Bronchial epithelial cell (primary cell): ENCODE data around the gene AP4M1. TPM values are rescaled to one million over a fixed set of nuclear protein-coding genes. Genes with fewer than 3 reads are reported as not detected.

Experiments
- DNase-seq: peaks from one replicate; pipeline ENCODE4 v3.0.0-alpha.2; 2010; ENCODE audit warnings: low read depth
- FAIRE-seq: peaks from 2 replicates; lab custom pipeline; 2011; peaks lifted over from hg19 to GRCh38; lab: Jason Lieb, UNC
- H3K27me3 ChIP-seq: 2 replicates; pipeline ENCODE4 v1.5.1; 2011; ENCODE audit warnings: low read length; ENCODE audit not compliant: control insufficient read depth, insufficient read depth
- H3K36me3 ChIP-seq: 2 replicates; pipeline ENCODE4 v1.5.1; 2011; ENCODE audit warnings: low read length; ENCODE audit not compliant: control insufficient read depth, insufficient read depth
- H3K4me3 ChIP-seq: 2 replicates; pipeline ENCODE4 v1.5.1; 2011; ENCODE audit warnings: mild to moderate bottlenecking, low read depth, low read length, control low read depth
- CTCF ChIP-seq: IDR thresholded peaks from 2 replicates; pipeline ENCODE4 v1.5.1; 2011; ENCODE audit warnings: mild to moderate bottlenecking, moderate library complexity, low read length, control low read depth, inconsistent platforms; ENCODE audit not compliant: insufficient read depth, severe bottlenecking
- total RNA-seq: library from RNA; depleted of rRNA; stranded (reverse); fragments of >200 nt; gene quantifications from 2 replicates; pipeline ENCODE4 v1.2.1, GENCODE V29; 2014

The AP4M1 gene
- total RNA-seq, 1 donor from 2014 or later = 22.6 TPM

- Histone ChIP-seq H3K27me3 (no peaks in the 10 kb centered on the region), H3K36me3 (peaks cover 25% of the 10 kb centered on the region), H3K4me3 (no peak overlapping the region)
- DNase-seq = no peak
- no peak for FAIRE-seq
- TF ChIP-seq CTCF = no peak
These were observed 55.6 kb downstream of the AP4M1 start for GRCh38 chr7:100157069-100157333.

- H3K4me3 ChIP-seq = peak overlapping the region; percentile 78
- peak; percentile 37 for TF ChIP-seq CTCF
- peaks cover 22% of the 10 kb centered on the region for H3K36me3 ChIP-seq
- no peaks in the 10 kb centered on the region for H3K27me3 ChIP-seq
- DNase-seq (peak; percentile 78), FAIRE-seq (no peak)
These were observed 56.1 kb downstream of the AP4M1 start for GRCh38 chr7:100157334-100158228.

Other genes with a start within 250 kb of the AP4M1 start
- gene OR2AE1, start 224.6 kb upstream of the AP4M1 start, total RNA-seq = not detected in 2 replicates
- gene TRIM4, start 182.1 kb upstream of the AP4M1 start, total RNA-seq = 17.1 and 20.7 TPM in 2 replicates
- gene GJC3, start 172.0 kb upstream of the AP4M1 start, total RNA-seq = not detected in 2 replicates
- gene AZGP1, start 125.6 kb upstream of the AP4M1 start, total RNA-seq = 1.2 and 1.6 TPM in 2 replicates
- 25.0 and 33.2 TPM in 2 replicates for gene ZKSCAN1, start 86.0 kb upstream of the AP4M1 start, total RNA-seq
- 9.6 and 11.6 TPM in 2 replicates for gene ZSCAN21, start 51.9 kb upstream of the AP4M1 start, total RNA-seq
- 13.6 and 21.1 TPM in 2 replicates for gene ZNF3, start 19.9 kb upstream of the AP4M1 start, total RNA-seq
- gene COPS6, start 12.7 kb upstream of the AP4M1 start, total RNA-seq = 60.0 and 77.6 TPM in 2 replicates
- 15.9 and 46.1 TPM in 2 replicates for gene MCM7, start 246 bp upstream of the AP4M1 start, total RNA-seq
- 16.9 and 22.9 TPM in 2 replicates for gene TAF6, start 17.7 kb downstream of the AP4M1 start, total RNA-seq
- gene CNPY4, start 18.0 kb downstream of the AP4M1 start, total RNA-seq = 2.4 and 2.9 TPM in 2 replicates
- 1.2 and 1.6 TPM in 2 replicates for gene MBLAC1, start 25.3 kb downstream of the AP4M1 start, total RNA-seq
- gene LAMTOR4, start 47.3 kb downstream of the AP4M1 start, total RNA-seq = 82.7 and 108 TPM in 2 replicates
- gene TRAPPC14, start 57.1 kb downstream of the AP4M1 start, total RNA-seq = 3.4 and 5.5 TPM in 2 replicates
- gene GAL3ST4, start 67.0 kb downstream of the AP4M1 start, total RNA-seq = under 0.01 and 0.51 TPM in 2 replicates
- 1.0 and 1.3 TPM in 2 replicates for gene GPC2, start 75.7 kb downstream of the AP4M1 start, total RNA-seq
- under 0.01 and 0.13 TPM in 2 replicates for gene STAG3, start 76.3 kb downstream of the AP4M1 start, total RNA-seq
- not detected in 2 replicates for gene PVRIG, start 118.3 kb downstream of the AP4M1 start, total RNA-seq
- gene SPDYE3, start 206.1 kb downstream of the AP4M1 start, total RNA-seq = not detected in 2 replicates